ENCODE measurements around the gene TSPAN9. TPM values are rescaled to one million over a fixed set of nuclear protein-coding genes. Genes with fewer than 3 reads are reported as not detected.

Gene TSPAN9
- total RNA-seq, 1 donor from 2014 or later, result 17.7 TPM

DNA sequence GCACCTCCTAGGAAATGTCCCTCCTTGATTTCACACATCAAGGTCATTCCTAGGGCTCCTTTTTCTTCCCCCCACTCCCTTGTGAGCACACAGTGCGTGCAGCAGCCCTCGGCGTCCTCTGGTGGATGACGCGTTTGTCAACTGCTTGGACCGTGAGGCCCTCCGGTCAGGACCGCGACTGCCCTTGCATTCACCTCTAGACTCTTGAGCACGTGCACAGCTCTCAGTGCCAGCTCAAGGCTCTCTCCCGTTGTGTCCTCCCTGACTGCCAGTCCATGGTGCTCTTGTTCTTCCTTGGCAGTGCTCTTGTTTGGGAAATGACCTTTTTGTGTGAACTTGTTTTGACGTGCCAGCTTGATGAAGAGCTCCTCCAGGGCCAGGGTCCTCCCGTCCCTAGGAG lies 67.9 kb downstream of the TSPAN9 start:
- Histone ChIP-seq H3K36me3 (ENCODE audit: control insufficient read depth, insufficient read depth, low read length) (no peaks in the 10 kb centered on the region), H3K27me3 (ENCODE audit: control insufficient read depth, insufficient read depth, low read length) (no peaks in the 10 kb centered on the region), H3K4me3 (ENCODE audit: low read depth, low read length) (no peak overlapping the region)
- TF ChIP-seq, protein P1, sequence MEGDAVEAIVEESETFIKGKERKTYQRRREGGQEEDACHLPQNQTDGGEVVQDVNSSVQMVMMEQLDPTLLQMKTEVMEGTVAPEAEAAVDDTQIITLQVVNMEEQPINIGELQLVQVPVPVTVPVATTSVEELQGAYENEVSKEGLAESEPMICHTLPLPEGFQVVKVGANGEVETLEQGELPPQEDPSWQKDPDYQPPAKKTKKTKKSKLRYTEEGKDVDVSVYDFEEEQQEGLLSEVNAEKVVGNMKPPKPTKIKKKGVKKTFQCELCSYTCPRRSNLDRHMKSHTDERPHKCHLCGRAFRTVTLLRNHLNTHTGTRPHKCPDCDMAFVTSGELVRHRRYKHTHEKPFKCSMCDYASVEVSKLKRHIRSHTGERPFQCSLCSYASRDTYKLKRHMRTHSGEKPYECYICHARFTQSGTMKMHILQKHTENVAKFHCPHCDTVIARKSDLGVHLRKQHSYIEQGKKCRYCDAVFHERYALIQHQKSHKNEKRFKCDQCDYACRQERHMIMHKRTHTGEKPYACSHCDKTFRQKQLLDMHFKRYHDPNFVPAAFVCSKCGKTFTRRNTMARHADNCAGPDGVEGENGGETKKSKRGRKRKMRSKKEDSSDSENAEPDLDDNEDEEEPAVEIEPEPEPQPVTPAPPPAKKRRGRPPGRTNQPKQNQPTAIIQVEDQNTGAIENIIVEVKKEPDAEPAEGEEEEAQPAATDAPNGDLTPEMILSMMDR (IDR thresholded peaks at IDR 0.05; ENCODE audit: insufficient read depth, low read length, poor library complexity, severe bottlenecking), result no peak
- DNase-seq (ENCODE audit: low read depth), result no peak

DNA sequence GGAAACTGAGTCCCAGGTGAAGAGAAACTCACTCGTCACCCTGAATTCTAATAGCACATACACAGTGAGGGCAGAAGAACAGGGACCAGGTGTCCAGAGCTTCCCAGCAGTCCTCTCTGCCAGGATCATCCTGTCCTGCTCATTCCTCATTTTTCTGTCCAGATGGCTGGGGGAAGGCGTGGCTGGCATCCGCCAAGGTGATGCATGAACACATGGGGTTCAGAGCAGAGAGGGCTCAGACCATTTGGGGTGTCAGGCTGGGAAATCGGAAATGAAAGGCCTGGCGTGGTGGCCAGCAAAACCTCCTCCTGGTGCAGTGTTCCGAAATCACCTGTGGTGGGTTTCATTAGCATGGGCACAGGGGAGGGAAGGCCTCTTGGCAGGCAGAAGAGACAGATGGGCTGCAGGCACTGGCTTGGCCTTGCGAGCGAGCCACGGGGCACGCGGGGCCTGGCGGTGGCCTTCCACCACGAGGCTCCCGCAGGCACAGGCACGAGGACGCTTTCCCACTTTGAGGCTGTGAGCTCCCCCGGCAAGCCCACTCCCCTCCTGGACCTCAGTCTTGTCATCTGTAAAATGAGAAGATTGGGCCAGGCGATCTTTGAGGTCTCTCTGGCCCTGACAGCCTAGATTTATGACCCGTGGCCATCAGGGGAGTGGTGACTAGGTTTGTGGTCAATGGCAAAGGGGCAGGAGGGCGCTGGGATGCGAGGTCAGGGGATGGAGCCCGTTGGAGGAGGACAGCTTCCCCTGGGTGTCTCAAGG lies 68.5 kb downstream of the TSPAN9 start:
- no peaks in the 10 kb centered on the region for H3K36me3 ChIP-seq (ENCODE audit: control insufficient read depth, insufficient read depth, low read length)
- DNase-seq (ENCODE audit: low read depth), result no peak
- TF ChIP-seq, protein P1 (IDR thresholded peaks at IDR 0.05; ENCODE audit: insufficient read depth, low read length, poor library complexity, severe bottlenecking), result no peak
- H3K4me3 ChIP-seq (ENCODE audit: low read depth, low read length), result no peak overlapping the region
- H3K27me3 ChIP-seq (ENCODE audit: control insufficient read depth, insufficient read depth, low read length), result no peaks in the 10 kb centered on the region

DNA sequence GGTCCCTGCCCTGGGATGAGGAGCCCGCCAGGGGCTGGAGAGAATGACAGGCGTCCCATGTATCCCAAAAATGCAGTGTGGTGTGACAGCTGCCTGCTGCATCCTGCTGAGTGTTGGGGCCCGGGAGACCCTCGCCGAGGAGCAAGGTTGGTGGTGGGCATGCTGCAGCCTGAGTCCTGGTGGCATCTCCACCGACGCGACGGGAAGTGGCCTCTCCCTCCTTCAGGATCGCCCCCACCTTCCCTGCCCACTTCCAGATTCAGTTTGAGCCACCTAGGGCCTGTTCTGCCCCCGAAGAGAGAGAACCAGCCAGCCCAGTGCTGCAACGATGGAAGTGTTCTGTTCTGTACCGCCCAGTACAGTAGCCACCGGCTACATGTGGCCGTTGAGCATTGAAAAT lies 70.1 kb downstream of the TSPAN9 start:
- no peaks in the 10 kb centered on the region for H3K36me3 ChIP-seq (ENCODE audit: control insufficient read depth, insufficient read depth, low read length)
- DNase-seq (ENCODE audit: low read depth), result no peak
- H3K27me3 ChIP-seq (ENCODE audit: control insufficient read depth, insufficient read depth, low read length), result no peaks in the 10 kb centered on the region
- H3K4me3 ChIP-seq (ENCODE audit: low read depth, low read length), result no peak overlapping the region
- TF ChIP-seq, protein P1 (IDR thresholded peaks at IDR 0.05; ENCODE audit: insufficient read depth, low read length, poor library complexity, severe bottlenecking), result no peak

DNA sequence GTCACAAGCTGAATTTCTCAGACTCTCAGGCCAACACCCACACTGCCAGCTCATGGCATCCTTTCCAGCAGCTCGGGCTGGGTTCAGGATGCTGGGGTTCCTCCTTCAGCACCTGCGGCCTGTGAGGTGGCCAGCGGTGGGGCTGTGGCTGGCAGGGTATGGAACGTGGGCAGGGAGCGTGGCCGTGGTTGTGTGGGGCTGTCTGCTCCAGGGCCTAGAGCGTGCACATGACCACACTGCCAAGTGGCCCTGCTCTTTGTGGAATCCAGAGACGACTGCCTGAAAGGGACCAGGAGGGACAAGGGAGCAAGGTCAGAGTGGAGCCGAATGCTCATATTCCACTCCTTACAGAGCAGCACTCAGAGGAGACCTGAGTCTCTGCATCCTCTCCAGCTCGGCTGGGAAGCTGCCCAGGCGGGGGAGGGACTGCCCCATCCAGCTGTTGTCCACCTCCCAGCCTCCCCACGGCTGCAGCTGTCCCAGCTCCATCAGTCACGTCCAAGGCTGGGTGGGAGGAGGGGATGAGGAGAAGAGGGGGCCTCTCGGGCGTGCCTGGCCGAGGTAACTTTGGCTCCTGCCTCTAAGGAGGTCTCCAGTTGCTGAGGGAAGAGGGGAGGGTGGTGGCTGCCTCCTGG lies 71.3 kb downstream of the TSPAN9 start:
- Histone ChIP-seq H3K27me3 (ENCODE audit: control insufficient read depth, insufficient read depth, low read length) (no peaks in the 10 kb centered on the region), H3K4me3 (ENCODE audit: low read depth, low read length) (no peak overlapping the region), H3K36me3 (ENCODE audit: control insufficient read depth, insufficient read depth, low read length) (no peaks in the 10 kb centered on the region)
- DNase-seq (ENCODE audit: low read depth), result no peak
- TF ChIP-seq, protein P1 (IDR thresholded peaks at IDR 0.05; ENCODE audit: insufficient read depth, low read length, poor library complexity, severe bottlenecking), result no peak

DNA sequence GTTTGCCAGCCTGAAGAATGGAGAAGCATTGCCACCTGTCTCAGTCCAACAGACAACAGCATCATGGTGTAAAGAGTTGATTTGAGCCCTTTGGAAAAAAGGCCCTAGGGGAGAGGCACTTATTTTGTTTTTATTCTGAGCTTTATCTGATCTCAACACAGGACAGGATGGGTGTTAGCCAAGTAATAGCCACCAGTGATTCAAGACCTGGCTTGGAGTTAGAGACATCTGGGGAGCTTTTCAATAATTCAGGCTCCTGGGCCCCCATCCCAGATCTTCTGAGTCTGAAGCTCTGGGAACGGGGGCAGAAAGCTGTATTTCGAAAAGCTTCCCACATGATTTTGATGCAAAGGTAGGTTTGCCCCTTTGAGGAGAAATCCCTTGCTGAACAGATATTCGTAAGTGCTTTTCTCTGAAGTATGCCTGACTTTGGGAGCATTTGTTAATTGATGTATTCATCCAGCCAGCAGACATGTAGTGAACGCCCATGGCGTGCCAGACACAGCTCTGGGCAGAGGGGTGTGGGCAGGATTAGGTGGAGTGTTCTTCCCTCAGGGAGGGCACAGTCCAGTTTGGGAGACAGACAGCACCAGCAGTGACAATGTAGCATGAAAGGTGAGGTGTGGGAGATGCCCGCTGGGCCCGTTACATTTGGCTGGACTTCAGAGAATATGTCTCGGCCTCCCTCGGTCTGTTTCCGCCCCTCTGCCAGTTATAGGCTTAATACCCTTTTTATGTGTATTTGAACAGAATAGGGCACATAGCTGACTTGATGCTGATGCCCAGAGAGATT lies 72.5 kb downstream of the TSPAN9 start:
- H3K27me3 ChIP-seq (ENCODE audit: control insufficient read depth, insufficient read depth, low read length), result no peaks in the 10 kb centered on the region
- H3K4me3 ChIP-seq (ENCODE audit: low read depth, low read length), result no peak overlapping the region
- DNase-seq (ENCODE audit: low read depth), result no peak
- H3K36me3 ChIP-seq (ENCODE audit: control insufficient read depth, insufficient read depth, low read length), result no peaks in the 10 kb centered on the region
- TF ChIP-seq, protein P1 (IDR thresholded peaks at IDR 0.05; ENCODE audit: insufficient read depth, low read length, poor library complexity, severe bottlenecking), result no peak

All from kidney epithelial cell (primary cell).